Mucosa of stomach (tissue), 1 donor: ENCODE measurements around the gene PDE9A.

Experiments
- H3K27me3 ChIP-seq: one replicate; pipeline ENCODE4 v1.7.0; 2013; ENCODE audit warnings: mild to moderate bottlenecking, low read length; ENCODE audit not compliant: control insufficient read depth, insufficient read depth
- H3K36me3 ChIP-seq: one replicate; pipeline ENCODE4 v1.7.0; 2013; ENCODE audit warnings: low read length; ENCODE audit not compliant: control insufficient read depth, insufficient read depth
- H3K4me1 ChIP-seq: one replicate; pipeline ENCODE4 v1.7.0; 2013; ENCODE audit warnings: mild to moderate bottlenecking, low read length; ENCODE audit not compliant: control insufficient read depth, insufficient read depth
- H3K4me3 ChIP-seq: one replicate; pipeline ENCODE4 v1.7.0; 2013; ENCODE audit warnings: low read length
- H3K9ac ChIP-seq: one replicate; pipeline ENCODE4 v1.7.0; 2013; ENCODE audit warnings: mild to moderate bottlenecking, low read length, moderate library complexity
- H3K9me3 ChIP-seq: one replicate; pipeline ENCODE4 v1.7.0; 2013; ENCODE audit warnings: mild to moderate bottlenecking, low read length, moderate library complexity; ENCODE audit not compliant: control insufficient read depth
- donor health status: Pancreatic carcinoma.

Gene PDE9A

DNA sequence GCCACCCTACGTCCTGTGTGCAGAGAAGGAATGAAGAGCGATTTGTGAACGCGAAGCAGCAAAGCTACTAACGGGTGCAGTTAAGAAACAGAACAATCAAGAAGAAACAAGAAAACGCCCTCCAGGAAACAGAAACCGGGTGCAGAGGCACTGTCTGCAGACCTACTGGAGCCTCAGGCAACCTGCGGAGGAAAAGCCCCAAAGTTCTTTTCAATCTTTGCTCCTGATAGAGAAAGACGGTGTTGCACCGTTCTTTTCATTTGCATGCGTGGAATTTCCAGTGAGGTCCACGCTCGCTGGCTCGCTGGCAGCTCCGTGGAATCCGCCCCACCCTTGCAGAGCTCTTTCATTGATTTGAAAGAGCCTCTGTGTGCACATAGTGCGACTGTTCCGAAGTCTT lies 37.0 kb upstream of the PDE9A start:
- H3K4me1 ChIP-seq, result peaks cover 6% of the 10 kb centered on the region
- H3K9me3 ChIP-seq, result no peaks in the 10 kb centered on the region
- H3K27me3 ChIP-seq, result peaks cover 30% of the 10 kb centered on the region
- no peak overlapping the region for H3K9ac ChIP-seq
- H3K4me3 ChIP-seq, result no peak overlapping the region
- H3K36me3 ChIP-seq, result no peaks in the 10 kb centered on the region

DNA sequence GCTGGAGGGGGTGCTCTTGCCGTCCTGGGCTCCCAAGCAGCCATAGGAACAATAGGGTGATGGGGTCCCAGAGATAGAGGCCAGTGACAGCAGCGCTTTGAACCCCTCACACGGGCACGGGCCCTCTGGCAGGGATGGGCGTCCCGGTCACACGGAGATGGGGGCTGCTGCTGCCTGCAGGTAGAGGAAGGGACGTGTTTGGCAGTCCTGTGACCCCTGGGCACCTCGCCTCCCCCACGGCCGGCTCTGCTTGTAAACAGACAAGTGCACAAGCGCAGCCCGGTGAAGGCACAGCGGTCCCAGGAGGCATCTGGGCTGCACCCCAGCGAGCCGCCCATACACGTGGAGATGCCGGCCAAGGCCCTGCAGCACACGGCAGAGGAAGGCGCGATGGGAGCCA lies 36.5 kb upstream of the PDE9A start:
- Histone ChIP-seq H3K4me3 (no peak overlapping the region), H3K9me3 (no peaks in the 10 kb centered on the region), H3K9ac (no peak overlapping the region), H3K27me3 (peaks cover 30% of the 10 kb centered on the region), H3K36me3 (no peaks in the 10 kb centered on the region), H3K4me1 (peaks cover 6% of the 10 kb centered on the region)

DNA sequence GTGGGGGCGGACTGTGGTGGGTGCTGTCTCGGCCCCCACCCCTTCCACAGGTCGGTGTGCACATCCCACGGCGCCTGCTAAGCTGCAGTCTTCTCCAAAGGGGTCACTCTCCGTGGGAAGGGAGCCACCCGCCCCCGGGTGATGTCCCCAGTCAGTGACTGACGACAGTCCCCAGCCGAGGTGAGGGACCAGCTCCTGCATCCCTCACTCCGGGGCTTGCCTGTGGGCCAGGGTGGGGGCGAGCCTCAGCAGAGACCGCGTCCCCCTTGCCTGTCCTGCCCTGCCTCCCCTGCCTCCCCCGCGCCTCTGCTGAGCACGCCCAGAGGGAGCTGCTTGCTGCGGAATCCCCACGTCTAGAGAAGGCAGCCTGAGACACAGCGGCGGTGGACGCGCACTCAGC lies 35.9 kb upstream of the PDE9A start:
- Histone ChIP-seq H3K9ac (no peak overlapping the region), H3K4me1 (peaks cover 6% of the 10 kb centered on the region)

DNA sequence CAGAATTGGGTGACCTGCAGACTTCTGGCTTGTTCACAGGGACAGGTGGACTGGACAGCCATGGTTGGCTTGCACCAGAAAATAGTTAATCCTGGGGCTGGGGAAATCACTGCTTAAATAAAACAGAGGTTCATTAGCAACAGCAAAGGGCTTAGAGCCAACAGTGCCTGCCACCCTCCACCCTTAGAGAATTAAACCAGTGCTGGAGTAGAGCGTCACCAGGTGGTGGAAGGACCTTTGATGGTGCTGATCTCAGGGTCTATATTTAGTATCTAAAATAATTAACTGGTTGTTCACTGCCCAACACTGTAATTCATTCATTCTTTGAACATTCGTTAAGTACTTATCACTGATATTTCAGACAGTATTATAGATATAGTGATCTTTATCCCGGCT lies 34.7 kb upstream of the PDE9A start:
- Histone ChIP-seq H3K4me1 (peaks cover 6% of the 10 kb centered on the region), H3K9me3 (no peaks in the 10 kb centered on the region), H3K27me3 (peaks cover 30% of the 10 kb centered on the region), H3K4me3 (no peak overlapping the region), H3K36me3 (no peaks in the 10 kb centered on the region), H3K9ac (no peak overlapping the region)

More for the DNA sequence above, 35.9 kb upstream of the PDE9A start:
- peaks cover 30% of the 10 kb centered on the region for H3K27me3 ChIP-seq
- H3K36me3 ChIP-seq, result no peaks in the 10 kb centered on the region
- no peaks in the 10 kb centered on the region for H3K9me3 ChIP-seq
- H3K4me3 ChIP-seq, result no peak overlapping the region

DNA sequence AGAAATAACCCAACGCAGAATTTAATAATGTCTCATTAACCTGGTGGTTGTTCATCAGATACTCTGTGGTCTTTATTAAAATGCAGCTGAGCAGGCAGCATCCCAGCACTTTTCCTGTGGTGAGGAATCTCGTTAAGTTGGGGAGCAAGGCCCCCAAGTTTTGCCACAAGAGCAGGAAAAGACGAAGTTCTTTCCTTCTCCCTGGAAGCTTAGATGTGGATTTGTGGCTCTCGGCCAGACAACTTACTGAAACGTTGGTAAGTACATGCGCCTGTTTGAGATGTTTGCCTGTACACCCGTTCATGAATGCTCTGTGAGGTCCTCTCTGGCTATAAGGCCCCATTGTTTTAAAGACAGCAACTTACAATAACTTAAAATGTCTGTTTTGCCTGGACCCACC lies 34.3 kb upstream of the PDE9A start:
- Histone ChIP-seq H3K4me1 (peaks cover 6% of the 10 kb centered on the region), H3K27me3 (peaks cover 30% of the 10 kb centered on the region), H3K36me3 (no peaks in the 10 kb centered on the region), H3K9ac (no peak overlapping the region), H3K4me3 (no peak overlapping the region), H3K9me3 (no peaks in the 10 kb centered on the region)

DNA sequence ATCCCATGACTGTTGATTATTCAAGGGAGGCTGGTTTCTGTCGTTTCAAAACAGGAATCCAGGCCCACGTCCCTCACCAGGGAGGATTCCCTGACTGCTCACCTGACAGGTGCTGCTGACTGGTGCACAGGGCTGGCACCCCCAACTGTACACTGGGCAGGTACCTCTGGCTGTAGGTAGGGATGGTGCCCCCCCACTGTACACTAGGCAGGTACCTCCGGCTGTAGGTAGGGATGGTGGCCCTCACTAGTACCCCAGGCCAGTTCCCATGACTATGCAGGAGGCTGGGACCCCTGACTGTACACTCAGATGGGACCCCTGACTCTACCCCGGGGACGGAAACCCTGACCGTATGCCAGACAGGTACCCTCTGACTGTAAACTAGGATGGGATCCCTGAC lies 33.6 kb upstream of the PDE9A start:
- H3K4me1 ChIP-seq, result peaks cover 6% of the 10 kb centered on the region

DNA sequence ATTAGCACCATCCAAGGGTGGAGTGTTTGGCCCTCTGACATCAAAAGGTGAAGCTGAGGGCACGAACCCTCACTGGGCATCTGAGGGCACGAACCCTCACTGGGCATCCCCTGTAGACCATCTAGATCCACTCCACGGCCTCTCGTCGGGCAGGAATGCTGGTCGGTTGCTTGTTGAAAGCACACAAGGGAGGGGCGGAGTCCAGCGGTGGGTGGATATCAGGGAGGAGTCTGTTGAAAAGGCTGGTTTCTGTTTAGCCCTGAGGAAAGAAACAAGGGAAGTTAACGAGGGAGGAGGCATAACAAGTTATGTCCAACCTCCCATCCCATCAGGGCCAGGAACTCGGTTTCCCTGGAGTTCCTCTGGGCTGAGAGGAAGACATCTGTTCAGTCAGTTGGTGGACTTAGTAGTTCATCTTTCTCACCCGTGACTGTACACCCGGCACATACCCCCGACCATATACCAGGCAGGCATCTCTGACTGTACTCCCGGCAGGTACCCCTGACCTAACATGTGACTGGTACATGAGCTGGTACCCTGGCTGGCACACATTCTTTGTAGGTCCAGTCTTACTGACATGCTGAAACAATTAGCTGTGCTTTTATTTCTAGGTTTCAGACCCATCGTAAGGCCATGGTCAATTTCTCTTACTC lies 32.1 kb upstream of the PDE9A start:
- Histone ChIP-seq H3K9me3 (no peaks in the 10 kb centered on the region), H3K36me3 (no peaks in the 10 kb centered on the region), H3K27me3 (peaks cover 34% of the 10 kb centered on the region), H3K4me1 (peaks cover 6% of the 10 kb centered on the region), H3K4me3 (no peak overlapping the region), H3K9ac (no peak overlapping the region)

More for the DNA sequence above, 33.6 kb upstream of the PDE9A start:
- H3K4me3 ChIP-seq, result no peak overlapping the region
- H3K9ac ChIP-seq, result no peak overlapping the region
- H3K27me3 ChIP-seq, result peaks cover 30% of the 10 kb centered on the region
- no peaks in the 10 kb centered on the region for H3K9me3 ChIP-seq
- no peaks in the 10 kb centered on the region for H3K36me3 ChIP-seq

DNA sequence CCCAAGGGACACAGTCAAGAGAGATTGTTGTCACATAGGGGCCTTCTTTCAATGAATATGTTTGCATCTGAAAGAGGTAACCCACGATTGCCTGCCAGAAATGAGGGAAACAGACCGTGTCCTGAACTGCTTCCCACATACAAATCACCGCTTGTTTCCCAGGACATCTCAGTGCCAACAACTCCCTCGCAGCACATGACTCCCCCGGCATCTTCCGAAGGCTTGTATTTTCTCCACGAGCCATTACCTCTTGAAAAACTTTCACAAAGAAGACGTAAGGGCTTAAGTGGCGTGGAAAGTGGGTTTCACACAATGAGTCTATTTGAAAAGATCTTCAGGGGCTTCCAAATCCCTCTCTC lies 31.6 kb upstream of the PDE9A start:
- Histone ChIP-seq H3K27me3 (peaks cover 32% of the 10 kb centered on the region), H3K9ac (no peak overlapping the region), H3K9me3 (no peaks in the 10 kb centered on the region)

DNA sequence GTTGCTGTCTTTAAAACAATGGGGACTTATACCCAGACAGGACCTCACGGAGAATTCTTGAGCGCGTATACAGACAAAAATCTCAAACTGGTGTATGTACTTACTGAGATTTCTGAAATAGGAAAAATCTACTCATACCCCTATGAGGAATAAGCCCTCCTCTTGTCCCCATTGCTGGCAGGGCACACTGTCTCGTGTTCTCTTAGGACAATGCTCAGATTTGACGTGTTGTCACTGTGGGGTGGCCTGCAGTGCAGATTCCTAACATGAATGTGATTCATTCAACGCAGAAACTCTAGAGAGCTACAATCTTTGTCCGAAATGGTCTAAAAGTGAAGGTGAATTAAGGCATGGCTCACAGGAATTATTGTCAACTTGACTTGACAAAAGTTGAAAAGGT lies 31.1 kb upstream of the PDE9A start:
- no peaks in the 10 kb centered on the region for H3K4me1 ChIP-seq
- peaks cover 27% of the 10 kb centered on the region for H3K27me3 ChIP-seq
- no peak overlapping the region for H3K9ac ChIP-seq
- H3K36me3 ChIP-seq, result no peaks in the 10 kb centered on the region
- H3K4me3 ChIP-seq, result no peak overlapping the region
- no peaks in the 10 kb centered on the region for H3K9me3 ChIP-seq

More for the DNA sequence above, 31.6 kb upstream of the PDE9A start:
- Histone ChIP-seq H3K4me3 (no peak overlapping the region), H3K36me3 (no peaks in the 10 kb centered on the region), H3K4me1 (peaks cover 1% of the 10 kb centered on the region)

DNA sequence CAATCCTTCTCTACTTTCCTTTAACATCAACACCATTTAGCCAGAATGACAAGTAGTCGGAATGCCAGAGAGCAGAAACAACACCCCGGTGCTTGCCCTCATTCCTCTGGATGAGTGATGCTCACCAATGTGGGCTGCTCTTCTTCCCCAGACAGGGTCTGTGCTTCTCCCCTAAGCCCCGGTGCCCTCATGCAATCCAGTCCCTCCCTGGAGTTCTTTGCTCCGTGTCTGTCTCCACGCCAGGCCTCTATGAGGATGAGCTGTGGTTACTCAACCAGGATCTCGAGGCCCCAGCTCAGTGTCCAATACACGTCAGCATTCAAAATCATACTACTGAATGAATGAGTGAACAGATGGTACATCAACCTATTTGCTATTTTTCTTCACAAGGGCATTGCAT lies 29.7 kb upstream of the PDE9A start:
- Histone ChIP-seq H3K9ac (no peak overlapping the region), H3K4me3 (no peak overlapping the region), H3K4me1 (no peaks in the 10 kb centered on the region), H3K27me3 (peaks cover 16% of the 10 kb centered on the region), H3K36me3 (no peaks in the 10 kb centered on the region), H3K9me3 (no peaks in the 10 kb centered on the region)

DNA sequence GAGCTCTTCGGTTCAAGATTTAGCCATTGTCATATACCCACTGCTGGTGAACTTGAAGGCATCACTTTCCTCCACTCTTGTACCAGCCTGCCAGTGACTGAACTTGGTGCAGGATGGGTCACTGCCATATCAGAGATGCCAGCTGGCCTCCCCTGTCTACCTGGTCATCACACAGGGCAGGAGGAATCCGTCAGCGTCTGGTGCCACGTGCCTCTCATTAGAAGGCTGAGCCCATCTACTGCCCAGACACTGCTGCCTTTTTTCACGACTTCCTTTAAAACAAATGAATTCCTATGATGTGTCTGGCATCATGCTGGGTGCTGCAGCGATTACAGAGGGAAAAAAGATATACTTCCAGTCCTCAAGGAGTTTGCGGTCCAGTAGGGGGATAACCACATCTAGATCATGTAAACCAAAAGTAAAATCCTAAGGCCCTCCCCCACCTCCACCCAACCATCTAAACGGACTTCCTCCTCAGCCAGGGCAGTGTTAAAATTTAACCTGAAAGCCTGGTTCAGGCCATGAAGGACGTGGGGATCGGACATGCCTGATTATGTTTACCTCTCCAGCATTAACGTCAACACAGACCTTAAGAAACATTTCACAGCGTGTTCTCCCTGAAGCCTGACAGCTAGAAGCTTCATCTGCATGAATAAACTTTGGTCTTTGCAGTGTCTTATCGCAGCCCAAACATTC lies 29.2 kb upstream of the PDE9A start:
- Histone ChIP-seq H3K9ac (no peak overlapping the region), H3K4me1 (no peaks in the 10 kb centered on the region), H3K4me3 (no peak overlapping the region), H3K9me3 (no peaks in the 10 kb centered on the region), H3K36me3 (no peaks in the 10 kb centered on the region), H3K27me3 (peaks cover 14% of the 10 kb centered on the region)

DNA sequence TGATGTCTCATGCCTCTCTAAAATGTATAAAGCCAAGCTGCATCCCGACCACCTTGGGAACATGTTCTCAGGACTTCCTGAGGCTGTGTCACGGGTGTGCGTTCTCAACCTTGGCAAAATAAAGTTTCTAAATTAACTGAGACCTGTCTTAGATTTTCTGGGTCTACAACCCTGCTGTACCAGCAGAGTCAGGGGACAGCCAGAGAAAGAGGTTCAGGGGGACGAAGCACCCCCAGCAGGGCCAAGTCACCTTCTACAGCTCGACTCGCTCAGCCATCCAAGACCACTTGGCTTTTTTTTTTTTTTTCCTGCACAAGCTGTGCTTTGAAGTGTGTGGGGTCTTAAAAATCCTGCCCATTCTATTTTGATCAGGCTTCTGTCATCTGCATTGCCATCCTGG lies 28.5 kb upstream of the PDE9A start:
- H3K4me1 ChIP-seq, result no peaks in the 10 kb centered on the region
- peaks cover 7% of the 10 kb centered on the region for H3K27me3 ChIP-seq
- no peak overlapping the region for H3K4me3 ChIP-seq
- H3K9ac ChIP-seq, result no peak overlapping the region
- no peaks in the 10 kb centered on the region for H3K36me3 ChIP-seq
- no peaks in the 10 kb centered on the region for H3K9me3 ChIP-seq
